Measurements from ENCODE around the gene LCN12. TPM values are rescaled to one million over a fixed set of nuclear protein-coding genes. Genes with fewer than 3 reads are reported as not detected.

LCN12 gene
- total RNA-seq, 1 donor from 2014 or later = 2.9 TPM

- TF ChIP-seq CTCF (IDR thresholded peaks at IDR 0.05; ENCODE audit: partially characterized antibody, unreplicated experiment) = no peak
- Mint-ChIP-seq H3K4me3 (ENCODE audit: unreplicated experiment) (no peak overlapping the region), H3K27me3 (ENCODE audit: unreplicated experiment) (no peaks in the 10 kb centered on the region), H3K4me1 (ENCODE audit: low read depth, unreplicated experiment) (no peaks in the 10 kb centered on the region), H3K27ac (ENCODE audit: unreplicated experiment) (no peak overlapping the region), H3K36me3 (ENCODE audit: unreplicated experiment) (no peaks in the 10 kb centered on the region), H3K9me3 (ENCODE audit: unreplicated experiment) (no peaks in the 10 kb centered on the region)
- DNase-seq = no peak
Measured at GRCh38 chr9:136969774-136970173, 17.7 kb downstream of the LCN12 start.

- H3K4me1 Mint-ChIP-seq (ENCODE audit: low read depth, unreplicated experiment) = no peaks in the 10 kb centered on the region
- no peaks in the 10 kb centered on the region for H3K27me3 Mint-ChIP-seq (ENCODE audit: unreplicated experiment)
- no peak for DNase-seq
- H3K36me3 Mint-ChIP-seq (ENCODE audit: unreplicated experiment) = no peaks in the 10 kb centered on the region
- H3K9me3 Mint-ChIP-seq (ENCODE audit: unreplicated experiment) = peaks cover 2% of the 10 kb centered on the region
- no peak overlapping the region for H3K27ac Mint-ChIP-seq (ENCODE audit: unreplicated experiment)
- no peak overlapping the region for H3K4me3 Mint-ChIP-seq (ENCODE audit: unreplicated experiment)
- TF ChIP-seq CTCF (IDR thresholded peaks at IDR 0.05; ENCODE audit: partially characterized antibody, unreplicated experiment) = no peak
Measured at GRCh38 chr9:136970361-136970760, 18.3 kb downstream of the LCN12 start.

- TF ChIP-seq CTCF (IDR thresholded peaks at IDR 0.05; ENCODE audit: partially characterized antibody, unreplicated experiment) = no peak
- Mint-ChIP-seq H3K27me3 (ENCODE audit: unreplicated experiment) (no peaks in the 10 kb centered on the region), H3K4me3 (ENCODE audit: unreplicated experiment) (no peak overlapping the region), H3K27ac (ENCODE audit: unreplicated experiment) (no peak overlapping the region), H3K4me1 (ENCODE audit: low read depth, unreplicated experiment) (no peaks in the 10 kb centered on the region), H3K9me3 (ENCODE audit: unreplicated experiment) (peaks cover 2% of the 10 kb centered on the region), H3K36me3 (ENCODE audit: unreplicated experiment) (no peaks in the 10 kb centered on the region)
- DNase-seq = no peak
Measured at GRCh38 chr9:136971746-136972145, 19.7 kb downstream of the LCN12 start.

GRCh38 chr9:136972335-136972734, 20.3 kb downstream of the LCN12 start:
- no peak for DNase-seq
- Mint-ChIP-seq H3K4me1 (ENCODE audit: low read depth, unreplicated experiment) (no peaks in the 10 kb centered on the region), H3K9me3 (ENCODE audit: unreplicated experiment) (peaks cover 2% of the 10 kb centered on the region), H3K36me3 (ENCODE audit: unreplicated experiment) (no peaks in the 10 kb centered on the region), H3K27me3 (ENCODE audit: unreplicated experiment) (no peaks in the 10 kb centered on the region), H3K27ac (ENCODE audit: unreplicated experiment) (no peak overlapping the region), H3K4me3 (ENCODE audit: unreplicated experiment) (no peak overlapping the region)
- TF ChIP-seq CTCF (IDR thresholded peaks at IDR 0.05; ENCODE audit: partially characterized antibody, unreplicated experiment) = no peak

- no peak for TF ChIP-seq CTCF (IDR thresholded peaks at IDR 0.05; ENCODE audit: partially characterized antibody, unreplicated experiment)
- DNase-seq = no peak
- no peaks in the 10 kb centered on the region for H3K27me3 Mint-ChIP-seq (ENCODE audit: unreplicated experiment)
- H3K27ac Mint-ChIP-seq (ENCODE audit: unreplicated experiment) = no peak overlapping the region
- no peaks in the 10 kb centered on the region for H3K4me1 Mint-ChIP-seq (ENCODE audit: low read depth, unreplicated experiment)
- no peak overlapping the region for H3K4me3 Mint-ChIP-seq (ENCODE audit: unreplicated experiment)
- H3K36me3 Mint-ChIP-seq (ENCODE audit: unreplicated experiment) = no peaks in the 10 kb centered on the region
- peaks cover 2% of the 10 kb centered on the region for H3K9me3 Mint-ChIP-seq (ENCODE audit: unreplicated experiment)
Measured at GRCh38 chr9:136972743-136973142, 20.7 kb downstream of the LCN12 start.

Measured in glutamatergic neuron (in vitro differentiated cells).